Measurements from ENCODE around the gene ANO2. TPM values are rescaled to one million over a fixed set of nuclear protein-coding genes. Genes with fewer than 3 reads are reported as not detected.
"Not testable (repeated sequence)": the region's sequence is repeated elsewhere in the genome, so short reads cannot be mapped to it uniquely, and the experiment has no call there.

The ANO2 gene
- total and polyA plus RNA-seq, 4 donors: 6.4 to 19.2 (median 9.6) TPM

GRCh38 chr12:5690240-5690639, 254.8 kb downstream of the ANO2 start:
- no peak for DNase-seq (ENCODE audit: low read depth in 4 of 6, low spot score in 6 of 6)
- no peak overlapping the region for H3K27ac ChIP-seq (ENCODE audit: low read depth, low read length)
- no peaks in the 10 kb centered on the region for H3K27me3 ChIP-seq (ENCODE audit: control insufficient read depth, insufficient read depth, low read length)
- no peaks in the 10 kb centered on the region for H3K36me3 ChIP-seq (ENCODE audit: control insufficient read depth, insufficient read depth, low read length)
- H3K4me1 ChIP-seq (ENCODE audit: control insufficient read depth, insufficient read depth, low read length): no peaks in the 10 kb centered on the region
- no peaks in the 10 kb centered on the region for H3K9me3 ChIP-seq (ENCODE audit: control insufficient read depth, insufficient read depth, low read length)
- WGBS (ENCODE audit: insufficient coverage): 80% methylated on average over 1 of the region's 1 CpG
- H3K4me3 ChIP-seq (ENCODE audit: low read depth, low read length): no peak overlapping the region

GRCh38 chr12:5689773-5690172, 255.3 kb downstream of the ANO2 start:
- Histone ChIP-seq H3K9me3 (ENCODE audit: control insufficient read depth, insufficient read depth, low read length) (no peaks in the 10 kb centered on the region), H3K27me3 (ENCODE audit: control insufficient read depth, insufficient read depth, low read length) (no peaks in the 10 kb centered on the region), H3K4me1 (ENCODE audit: control insufficient read depth, insufficient read depth, low read length) (no peaks in the 10 kb centered on the region), H3K27ac (ENCODE audit: low read depth, low read length) (no peak overlapping the region), H3K4me3 (ENCODE audit: low read depth, low read length) (no peak overlapping the region), H3K36me3 (ENCODE audit: control insufficient read depth, insufficient read depth, low read length) (no peaks in the 10 kb centered on the region)
- no peak for DNase-seq (ENCODE audit: low read depth in 4 of 6, low spot score in 6 of 6)
- WGBS (ENCODE audit: insufficient coverage): 70% methylated on average over 1 of the region's 1 CpG

GRCh38 chr12:5688226-5688625, 256.8 kb downstream of the ANO2 start:
- H3K9me3 ChIP-seq (ENCODE audit: control insufficient read depth, insufficient read depth, low read length): no peaks in the 10 kb centered on the region
- no peak overlapping the region for H3K27ac ChIP-seq (ENCODE audit: low read depth, low read length)
- H3K27me3 ChIP-seq (ENCODE audit: control insufficient read depth, insufficient read depth, low read length): no peaks in the 10 kb centered on the region
- WGBS (ENCODE audit: insufficient coverage): 83% methylated on average over 1 of the region's 2 CpGs
- DNase-seq (ENCODE audit: low read depth in 4 of 6, low spot score in 6 of 6): no peak
- no peak overlapping the region for H3K4me3 ChIP-seq (ENCODE audit: low read depth, low read length)
- H3K36me3 ChIP-seq (ENCODE audit: control insufficient read depth, insufficient read depth, low read length): no peaks in the 10 kb centered on the region
- no peaks in the 10 kb centered on the region for H3K4me1 ChIP-seq (ENCODE audit: control insufficient read depth, insufficient read depth, low read length)

- no peaks in the 10 kb centered on the region for H3K36me3 ChIP-seq (ENCODE audit: control insufficient read depth, insufficient read depth, low read length)
- H3K27me3 ChIP-seq (ENCODE audit: control insufficient read depth, insufficient read depth, low read length): no peaks in the 10 kb centered on the region
- no peaks in the 10 kb centered on the region for H3K4me1 ChIP-seq (ENCODE audit: control insufficient read depth, insufficient read depth, low read length)
- no peak overlapping the region for H3K27ac ChIP-seq (ENCODE audit: low read depth, low read length)
- DNase-seq (ENCODE audit: low read depth in 4 of 6, low spot score in 6 of 6): no peak
- WGBS (ENCODE audit: insufficient coverage): 64% methylated on average over 3 of the region's 3 CpGs
- H3K9me3 ChIP-seq (ENCODE audit: control insufficient read depth, insufficient read depth, low read length): no peaks in the 10 kb centered on the region
- H3K4me3 ChIP-seq (ENCODE audit: low read depth, low read length): no peak overlapping the region
Measured at GRCh38 chr12:5685935-5686334, 259.1 kb downstream of the ANO2 start.

GRCh38 chr12:5684989-5685388, 260.1 kb downstream of the ANO2 start:
- Histone ChIP-seq H3K27me3 (ENCODE audit: control insufficient read depth, insufficient read depth, low read length) (no peaks in the 10 kb centered on the region), H3K4me1 (ENCODE audit: control insufficient read depth, insufficient read depth, low read length) (no peaks in the 10 kb centered on the region), H3K4me3 (ENCODE audit: low read depth, low read length) (no peak overlapping the region), H3K9me3 (ENCODE audit: control insufficient read depth, insufficient read depth, low read length) (no peaks in the 10 kb centered on the region), H3K36me3 (ENCODE audit: control insufficient read depth, insufficient read depth, low read length) (no peaks in the 10 kb centered on the region), H3K27ac (ENCODE audit: low read depth, low read length) (no peak overlapping the region)
- no peak for DNase-seq (ENCODE audit: low read depth in 4 of 6, low spot score in 6 of 6)
- 83% methylated on average over 1 of the region's 2 CpGs for WGBS (ENCODE audit: insufficient coverage)

GRCh38 chr12:5682581-5682980, 262.5 kb downstream of the ANO2 start:
- no peak overlapping the region for H3K4me3 ChIP-seq (ENCODE audit: low read depth, low read length)
- no peaks in the 10 kb centered on the region for H3K36me3 ChIP-seq (ENCODE audit: control insufficient read depth, insufficient read depth, low read length)
- H3K27ac ChIP-seq (ENCODE audit: low read depth, low read length): no peak overlapping the region
- H3K4me1 ChIP-seq (ENCODE audit: control insufficient read depth, insufficient read depth, low read length): no peaks in the 10 kb centered on the region
- peak in 1 of 6 donors; percentile 43 for DNase-seq (ENCODE audit: low read depth in 4 of 6, low spot score in 6 of 6)
- no peaks in the 10 kb centered on the region for H3K27me3 ChIP-seq (ENCODE audit: control insufficient read depth, insufficient read depth, low read length)
- 38% methylated on average over 1 of the region's 3 CpGs for WGBS (ENCODE audit: insufficient coverage)
- H3K9me3 ChIP-seq (ENCODE audit: control insufficient read depth, insufficient read depth, low read length): no peaks in the 10 kb centered on the region

- no peak overlapping the region for H3K4me3 ChIP-seq (ENCODE audit: low read depth, low read length)
- H3K27ac ChIP-seq (ENCODE audit: low read depth, low read length): no peak overlapping the region
- no peaks in the 10 kb centered on the region for H3K27me3 ChIP-seq (ENCODE audit: control insufficient read depth, insufficient read depth, low read length)
- no peaks in the 10 kb centered on the region for H3K4me1 ChIP-seq (ENCODE audit: control insufficient read depth, insufficient read depth, low read length)
- H3K9me3 ChIP-seq (ENCODE audit: control insufficient read depth, insufficient read depth, low read length): no peaks in the 10 kb centered on the region
- peak in 2 of 6 donors; percentile 4 to 17 for DNase-seq (ENCODE audit: low read depth in 4 of 6, low spot score in 6 of 6)
- WGBS (ENCODE audit: insufficient coverage): 76% methylated on average over 3 of the region's 5 CpGs
- H3K36me3 ChIP-seq (ENCODE audit: control insufficient read depth, insufficient read depth, low read length): no peaks in the 10 kb centered on the region
Measured at GRCh38 chr12:5678176-5678575, 266.9 kb downstream of the ANO2 start.

GRCh38 chr12:5669624-5670023, 275.4 kb downstream of the ANO2 start:
- H3K27ac ChIP-seq (ENCODE audit: low read depth, low read length); H3K4me1 ChIP-seq (ENCODE audit: control insufficient read depth, insufficient read depth, low read length); H3K27me3 ChIP-seq (ENCODE audit: control insufficient read depth, insufficient read depth, low read length); H3K9me3 ChIP-seq (ENCODE audit: control insufficient read depth, insufficient read depth, low read length); DNase-seq (ENCODE audit: low read depth in 4 of 6, low spot score in 6 of 6); H3K36me3 ChIP-seq (ENCODE audit: control insufficient read depth, insufficient read depth, low read length); H3K4me3 ChIP-seq (ENCODE audit: low read depth, low read length): not testable (repeated sequence)
- no CpG with 5 or more reads among the region's 1 CpG for WGBS (ENCODE audit: insufficient coverage)

GRCh38 chr12:5665615-5666014, 279.4 kb downstream of the ANO2 start:
- H3K9me3 ChIP-seq (ENCODE audit: control insufficient read depth, insufficient read depth, low read length): no peaks in the 10 kb centered on the region
- no peaks in the 10 kb centered on the region for H3K27me3 ChIP-seq (ENCODE audit: control insufficient read depth, insufficient read depth, low read length)
- no peak for DNase-seq (ENCODE audit: low read depth in 4 of 6, low spot score in 6 of 6)
- H3K4me3 ChIP-seq (ENCODE audit: low read depth, low read length): no peak overlapping the region
- WGBS (ENCODE audit: insufficient coverage): 95% methylated on average over 3 of the region's 4 CpGs
- no peaks in the 10 kb centered on the region for H3K36me3 ChIP-seq (ENCODE audit: control insufficient read depth, insufficient read depth, low read length)
- no peaks in the 10 kb centered on the region for H3K4me1 ChIP-seq (ENCODE audit: control insufficient read depth, insufficient read depth, low read length)
- H3K27ac ChIP-seq (ENCODE audit: low read depth, low read length): no peak overlapping the region

GRCh38 chr12:5661811-5662210, 283.2 kb downstream of the ANO2 start:
- Histone ChIP-seq H3K4me3 (ENCODE audit: low read depth, low read length) (no peak overlapping the region), H3K27me3 (ENCODE audit: control insufficient read depth, insufficient read depth, low read length) (no peaks in the 10 kb centered on the region), H3K9me3 (ENCODE audit: control insufficient read depth, insufficient read depth, low read length) (no peaks in the 10 kb centered on the region), H3K27ac (ENCODE audit: low read depth, low read length) (no peak overlapping the region), H3K36me3 (ENCODE audit: control insufficient read depth, insufficient read depth, low read length) (no peaks in the 10 kb centered on the region), H3K4me1 (ENCODE audit: control insufficient read depth, insufficient read depth, low read length) (peaks cover 2% of the 10 kb centered on the region)
- WGBS (ENCODE audit: insufficient coverage): 89% methylated on average over 5 of the region's 8 CpGs
- no peak for DNase-seq (ENCODE audit: low read depth in 4 of 6, low spot score in 6 of 6)
